ENCODE results near the gene UBE2J2. TPM values are rescaled to one million over a fixed set of nuclear protein-coding genes. Genes with fewer than 3 reads are reported as not detected.
A peak's percentile ranks its signal among the peaks of the same experiment; 100 is the strongest.

The UBE2J2 gene
- total and polyA plus RNA-seq, 8 donors: 14.0 to 252 (median 46.5) TPM

- Histone ChIP-seq H3K4me3 (peak overlapping the region in 2 of 4 donors; percentile 22 to 24), H3K9me3 (no peaks in the 10 kb centered on the region), H3K27me3 (peaks cover 6 to 62% (median 34%) of the 10 kb centered on the region in 3 donors), H3K27ac (peak overlapping the region in 3 of 5 donors; percentile 31 to 68 (median 43)), H3K4me1 (peaks cover 22 to 52% (median 45%) of the 10 kb centered on the region in 4 donors), H3K36me3 (no peaks in the 10 kb centered on the region)
- TF ChIP-seq CTCF (IDR thresholded peaks at IDR 0.05) (no peak), POLR2A (IDR thresholded peaks at IDR 0.05) (no peak), EP300 (IDR thresholded peaks at IDR 0.05) (no peak), POLR2AphosphoS5 (IDR thresholded peaks at IDR 0.05) (no peak)
- 49 to 66% (median 57%) methylated on average over 28 to 38 of the region's 38 CpGs for WGBS, 5 donors
- DNase-seq: no peak
- intact Hi-C loops (cut with DNase I; ENCODE audit: low total_unique reads): no loop called here
Observed at GRCh38 chr1:1208713-1209433, 64.8 kb downstream of the UBE2J2 start.

- H3K9me3 ChIP-seq: no peaks in the 10 kb centered on the region
- no peaks in the 10 kb centered on the region for H3K36me3 ChIP-seq
- peaks cover 18 to 39% (median 36%) of the 10 kb centered on the region in 4 donors for H3K4me1 ChIP-seq
- intact Hi-C loops (cut with DNase I; ENCODE audit: low total_unique reads): no loop called here
- H3K27me3 ChIP-seq: peaks cover 6 to 66% (median 48%) of the 10 kb centered on the region in 3 donors
- no peak overlapping the region for H3K4me3 ChIP-seq
- no peak for DNase-seq
- TF ChIP-seq POLR2AphosphoS5 (IDR thresholded peaks at IDR 0.05) (no peak), CTCF (IDR thresholded peaks at IDR 0.05) (no peak), POLR2A (IDR thresholded peaks at IDR 0.05) (no peak), EP300 (IDR thresholded peaks at IDR 0.05) (no peak)
- peak overlapping the region in 1 of 5 donors; percentile 68 for H3K27ac ChIP-seq
- 60 to 97% (median 70%) methylated on average over 6 to 11 of the region's 11 CpGs for WGBS, 5 donors
Observed at GRCh38 chr1:1207571-1207892, 66.1 kb downstream of the UBE2J2 start.

GRCh38 chr1:1206966-1207531 lies 66.6 kb downstream of the UBE2J2 start:
- WGBS, 5 donors: 36 to 56% (median 48%) methylated on average over 5 to 19 of the region's 19 CpGs
- Histone ChIP-seq H3K27ac (no peak overlapping the region), H3K4me1 (peaks cover 18 to 39% (median 35%) of the 10 kb centered on the region in 4 donors), H3K9me3 (no peaks in the 10 kb centered on the region), H3K4me3 (no peak overlapping the region), H3K36me3 (no peaks in the 10 kb centered on the region), H3K27me3 (peaks cover 6 to 70% (median 48%) of the 10 kb centered on the region in 3 donors)
- intact Hi-C loops (cut with DNase I; ENCODE audit: low total_unique reads): no loop called here
- no peak for TF ChIP-seq EP300 (IDR thresholded peaks at IDR 0.05)
- TF ChIP-seq POLR2A (IDR thresholded peaks at IDR 0.05): no peak
- TF ChIP-seq CTCF (IDR thresholded peaks at IDR 0.05): no peak
- no peak for TF ChIP-seq POLR2AphosphoS5 (IDR thresholded peaks at IDR 0.05)
- DNase-seq: no peak

GRCh38 chr1:1206376-1206965 lies 67.2 kb downstream of the UBE2J2 start, which contains the start of gene TNFRSF18:
Gene TNFRSF18, minus strand, starts transcription at chr1:1206592. Its CDS starts 21 bp downstream, at chr1:1206571.
- TF ChIP-seq EP300 (IDR thresholded peaks at IDR 0.05): no peak
- no peak for TF ChIP-seq POLR2A (IDR thresholded peaks at IDR 0.05)
- TF ChIP-seq CTCF (IDR thresholded peaks at IDR 0.05): no peak
- WGBS, 5 donors: 1 to 4% (median 3%) methylated on average over 16 to 49 of the region's 49 CpGs
- Histone ChIP-seq H3K4me3 (peak within 1 kb of the TSS; percentile 26 to 48 (median 33)), H3K4me1 (peaks cover 19 to 40% (median 36%) of the 10 kb centered on the region in 4 donors), H3K9me3 (no peaks in the 10 kb centered on the region), H3K27me3 (peaks cover 6 to 72% (median 49%) of the 10 kb centered on the region in 3 donors), H3K36me3 (no peaks in the 10 kb centered on the region), H3K27ac (peak within 1 kb of the TSS in 1 of 5 donors; percentile 38)
- intact Hi-C loops (cut with DNase I; ENCODE audit: low total_unique reads): no loop called here
- DNase-seq: peak; percentile 60 to 64

All from stomach (tissue), 9 donors.